ENCODE measurements around the gene CAD.

The CAD gene

GRCh38 chr2:27231921-27232320 lies 14.8 kb downstream of the CAD start:
- no peak for DNase-seq

- DNase-seq: no peak
Observed at GRCh38 chr2:27233341-27233740, 16.2 kb downstream of the CAD start.

DNA sequence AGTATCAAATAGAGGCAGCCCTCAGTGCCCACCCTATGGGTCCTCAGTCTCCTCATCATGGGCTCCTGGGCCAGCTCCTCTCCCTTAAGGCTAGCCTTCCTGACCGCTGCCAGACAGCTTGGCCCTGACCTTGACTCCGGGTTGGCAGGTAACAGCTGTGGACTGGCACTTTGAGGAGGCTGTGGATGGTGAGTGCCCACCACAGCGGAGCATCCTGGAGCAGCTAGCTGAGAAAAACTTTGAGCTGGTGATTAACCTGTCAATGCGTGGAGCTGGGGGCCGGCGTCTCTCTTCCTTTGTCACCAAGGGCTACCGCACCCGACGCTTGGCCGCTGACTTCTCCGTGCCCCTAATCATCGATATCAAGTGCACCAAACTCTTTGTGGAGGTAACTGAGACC lies 19.0 kb downstream of the CAD start:
- DNase-seq: no peak

- no peak for DNase-seq
Observed at GRCh38 chr2:27236626-27237025, 19.5 kb downstream of the CAD start.

DNA sequence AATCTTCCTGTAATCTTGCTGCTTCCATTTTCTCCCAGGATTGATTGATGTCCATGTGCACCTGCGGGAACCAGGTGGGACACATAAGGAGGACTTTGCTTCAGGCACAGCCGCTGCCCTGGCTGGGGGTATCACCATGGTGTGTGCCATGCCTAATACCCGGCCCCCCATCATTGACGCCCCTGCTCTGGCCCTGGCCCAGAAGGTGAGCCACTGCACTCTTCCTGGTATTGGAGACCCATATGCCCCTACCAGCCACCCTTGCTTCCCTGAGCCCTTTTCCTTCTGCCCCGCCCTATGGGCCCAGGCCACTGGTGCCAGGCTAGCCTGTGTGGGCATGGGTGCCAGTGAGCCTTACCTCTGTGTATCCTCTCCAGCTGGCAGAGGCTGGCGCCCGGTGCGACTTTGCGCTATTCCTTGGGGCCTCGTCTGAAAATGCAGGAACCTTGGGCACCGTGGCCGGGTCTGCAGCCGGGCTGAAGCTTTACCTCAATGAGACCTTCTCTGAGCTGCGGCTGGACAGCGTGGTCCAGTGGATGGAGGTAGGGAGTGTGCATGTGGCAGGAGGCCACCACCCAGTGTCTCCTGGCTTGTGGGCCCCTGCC lies 20.3 kb downstream of the CAD start:
- no peak for DNase-seq

GRCh38 chr2:27238976-27239375 lies 21.8 kb downstream of the CAD start:
- no peak for DNase-seq

DNA sequence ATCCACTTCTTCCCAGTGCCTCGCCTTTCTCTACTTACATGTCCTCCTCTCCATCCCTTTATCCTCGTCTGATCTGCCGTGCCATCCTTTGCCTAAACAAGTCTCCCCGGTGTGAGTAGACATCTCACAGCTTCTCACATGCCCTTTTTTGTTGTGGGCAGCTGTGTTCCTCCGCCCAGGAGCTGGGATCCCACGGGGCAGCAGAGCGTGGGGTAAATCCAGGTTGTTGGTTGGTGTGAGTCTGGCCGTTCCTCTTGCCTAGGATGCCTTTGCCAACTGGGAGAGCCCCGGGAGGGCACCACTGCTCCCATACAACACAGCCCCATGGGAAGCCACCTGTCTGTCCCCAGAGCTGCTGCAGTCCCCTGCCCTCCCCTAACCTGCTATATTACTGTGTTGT lies 23.2 kb downstream of the CAD start:
- no peak for DNase-seq

DNA sequence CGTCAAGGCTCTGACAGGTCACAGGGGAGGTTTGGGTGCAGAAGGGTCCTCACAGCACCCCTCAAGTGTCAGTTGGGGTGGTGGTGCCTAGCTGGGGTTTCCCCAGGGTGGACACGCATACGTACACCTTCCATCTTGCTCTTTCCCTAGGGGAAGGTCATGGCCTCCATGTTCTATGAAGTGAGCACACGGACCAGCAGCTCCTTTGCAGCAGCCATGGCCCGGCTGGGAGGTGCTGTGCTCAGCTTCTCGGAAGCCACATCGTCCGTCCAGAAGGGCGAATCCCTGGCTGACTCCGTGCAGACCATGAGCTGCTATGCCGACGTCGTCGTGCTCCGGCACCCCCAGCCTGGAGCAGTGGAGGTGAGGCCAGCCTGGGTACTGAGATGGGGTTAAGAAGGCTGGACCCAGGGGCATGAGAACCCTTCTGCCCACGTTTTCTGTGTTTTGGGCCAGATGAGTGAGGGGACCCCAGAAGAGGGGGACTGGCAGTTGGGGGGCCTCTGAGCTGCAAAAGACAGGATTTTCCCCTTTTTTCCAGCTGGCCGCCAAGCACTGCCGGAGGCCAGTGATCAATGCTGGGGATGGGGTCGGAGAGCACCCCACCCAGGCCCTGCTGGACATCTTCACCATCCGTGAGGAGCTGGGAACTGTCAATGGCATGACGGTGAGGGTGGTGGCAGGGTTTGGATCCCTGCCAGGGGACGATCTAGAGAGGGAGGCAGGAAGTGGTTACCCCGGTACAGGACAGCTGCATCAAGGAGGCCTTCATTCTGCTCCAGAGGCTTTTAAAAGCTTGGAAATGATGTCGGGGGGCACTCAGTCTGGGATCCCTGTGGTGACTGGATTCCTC lies 24.8 kb downstream of the CAD start:
- DNase-seq: no peak

- DNase-seq: no peak
Observed at GRCh38 chr2:27242614-27242951, 25.4 kb downstream of the CAD start.

DNA sequence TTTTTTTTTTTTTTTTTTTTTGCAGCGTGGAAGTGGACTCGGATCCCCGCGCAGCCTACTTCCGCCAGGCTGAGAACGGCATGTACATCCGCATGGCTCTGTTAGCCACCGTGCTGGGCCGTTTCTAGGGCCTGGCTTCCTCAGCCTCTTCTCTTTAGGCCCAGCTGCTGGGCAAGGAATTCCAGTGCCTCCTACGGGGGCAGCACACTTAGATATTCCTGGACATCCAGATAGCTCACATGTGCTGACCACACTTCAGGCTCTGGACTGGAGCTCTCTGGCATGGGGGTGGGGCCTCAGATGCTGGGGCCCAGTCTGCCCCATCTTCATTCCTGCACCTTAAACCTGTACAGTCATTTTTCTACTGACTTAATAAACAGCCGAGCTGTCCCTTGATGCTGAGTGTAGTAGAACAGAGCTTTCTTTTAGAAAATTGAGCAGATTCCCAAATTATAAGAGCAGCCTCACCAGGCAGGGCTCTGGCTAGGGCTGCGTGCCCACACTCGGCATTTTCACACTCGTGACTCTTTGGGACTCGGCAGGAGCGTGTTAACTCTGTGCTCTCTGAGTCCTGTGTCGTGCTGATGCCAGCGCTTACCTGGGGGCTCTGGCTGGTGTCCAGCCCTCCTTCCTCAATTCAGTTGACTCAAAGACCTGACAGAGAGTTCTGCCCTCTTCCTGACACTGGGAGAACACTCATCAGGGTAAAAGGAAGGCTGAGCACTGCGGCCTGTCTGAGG lies 26.4 kb downstream of the CAD start:
- DNase-seq: no peak

DNA sequence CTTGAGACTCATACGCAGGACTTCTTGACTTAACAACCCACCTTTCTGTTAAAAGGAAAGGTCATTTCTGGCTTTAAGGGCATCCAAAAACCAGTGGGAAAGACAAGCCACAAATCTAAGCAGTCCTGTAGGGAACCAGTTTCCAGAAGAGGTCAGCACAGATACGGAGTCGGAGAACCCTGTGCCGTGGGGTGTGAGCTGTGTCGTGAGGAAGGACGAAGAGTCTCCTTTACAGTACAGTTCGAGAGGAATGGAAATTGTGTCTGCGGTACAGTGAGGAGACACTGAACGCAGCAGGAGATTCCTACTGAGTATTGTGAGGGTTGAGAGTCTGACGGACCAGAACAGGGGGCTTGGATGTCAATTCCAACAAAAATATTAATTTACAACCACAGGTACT lies 27.9 kb downstream of the CAD start:
- DNase-seq: no peak

GRCh38 chr2:27245626-27246025 lies 28.5 kb downstream of the CAD start:
- no peak for DNase-seq

DNA sequence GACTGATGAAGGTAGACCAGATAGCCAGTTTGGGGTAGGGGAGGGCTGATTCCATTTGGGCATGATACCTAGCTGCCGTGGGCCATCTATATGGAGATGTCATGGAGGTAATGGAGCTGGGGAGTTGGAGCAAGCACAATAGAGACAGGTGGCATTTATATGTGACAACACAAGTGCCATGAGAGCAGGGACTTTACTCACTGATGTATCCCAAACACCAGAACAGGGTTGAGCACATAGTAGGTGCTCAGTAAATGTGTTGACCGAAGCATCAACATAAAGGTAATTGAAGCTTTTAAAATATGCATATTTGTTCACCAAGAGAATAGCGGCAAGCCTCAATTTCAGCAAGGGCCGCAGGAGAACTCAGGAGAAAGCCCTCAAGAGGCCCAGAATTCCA lies 30.7 kb downstream of the CAD start:
- no peak for DNase-seq

GRCh38 chr2:27249159-27249890 lies 32.2 kb downstream of the CAD start:
- no peak for DNase-seq

DNA sequence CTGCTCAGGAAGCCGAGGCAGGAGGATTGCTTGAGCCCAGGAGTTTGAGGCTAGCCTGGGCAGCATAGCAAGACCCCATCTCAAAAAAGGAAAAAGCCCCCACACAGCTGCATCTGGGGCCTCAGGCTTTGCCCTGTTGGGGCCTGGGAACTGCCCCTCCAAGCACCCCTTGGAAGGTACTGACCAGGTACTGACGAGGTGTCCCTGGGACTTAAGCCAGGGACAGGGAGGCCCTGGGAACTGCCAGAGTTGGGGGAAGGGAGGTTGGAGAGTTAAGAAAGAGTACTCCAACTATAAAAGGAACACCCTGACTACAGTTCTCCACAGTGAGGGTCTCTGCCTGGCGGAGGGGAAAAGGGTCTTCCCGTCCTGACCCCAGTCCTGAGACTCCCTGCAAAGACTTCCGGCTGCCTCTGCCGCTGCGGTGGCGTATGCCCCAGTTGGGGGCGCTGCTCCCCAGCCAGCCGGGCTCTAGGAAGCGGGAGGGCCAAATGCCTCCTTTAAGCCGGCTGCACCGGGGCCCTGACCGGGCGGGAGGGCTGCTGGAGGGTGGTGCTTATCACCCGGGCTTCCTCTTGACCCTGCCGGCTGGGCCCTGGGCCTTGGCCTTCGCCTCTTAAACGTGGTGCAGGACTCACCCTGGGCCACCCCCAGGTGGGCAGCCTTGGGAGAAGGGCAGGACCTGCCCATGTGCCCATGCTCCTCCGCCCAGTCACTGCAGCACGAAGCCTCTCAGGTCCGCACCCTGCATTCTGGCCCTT lies 32.9 kb downstream of the CAD start:
- DNase-seq: no peak

- no peak for DNase-seq
Observed at GRCh38 chr2:27250652-27251379, 33.6 kb downstream of the CAD start.

DNA sequence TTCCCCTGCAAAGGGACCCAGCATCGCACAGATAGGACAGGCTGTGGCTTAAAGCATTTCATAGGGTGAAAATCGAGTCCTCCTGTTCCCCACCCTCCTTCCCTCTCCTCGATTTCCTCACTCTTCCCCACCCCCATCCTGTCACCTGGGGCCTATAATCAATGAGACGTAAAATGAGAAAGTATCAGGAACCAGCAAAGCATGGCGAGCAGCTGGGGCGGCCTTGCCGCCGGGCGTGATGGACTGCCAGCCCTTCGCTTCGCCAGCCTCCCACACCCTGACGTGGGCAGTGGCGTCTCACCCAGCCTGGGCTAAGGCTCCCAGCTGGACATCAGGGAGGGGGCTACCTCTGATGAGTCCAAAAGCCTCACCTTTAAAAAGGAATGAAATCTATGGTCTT lies 34.6 kb downstream of the CAD start:
- no peak for DNase-seq

- no peak for DNase-seq
Observed at GRCh38 chr2:27255187-27255586, 38.0 kb downstream of the CAD start.

- no peak for DNase-seq
Observed at GRCh38 chr2:27255660-27256059, 38.5 kb downstream of the CAD start.

GRCh38 chr2:27256855-27257454 lies 39.8 kb downstream of the CAD start:
- DNase-seq: no peak

- DNase-seq: no peak
Observed at GRCh38 chr2:27258051-27258450, 40.9 kb downstream of the CAD start.

Measured in NCI-H1436 treated with DMSO at 0.1 percent for 48 hours (cell line).